K562 (cell line): Measurements from ENCODE around the gene SVIP. TPM values are rescaled to one million over a fixed set of nuclear protein-coding genes. Genes with fewer than 3 reads are reported as not detected.

Experiments
- ATF6 ChIP-seq: sonication (generic); formaldehyde crosslinking; IDR thresholded peaks from 2 replicates; pipeline ENCODE4 v1.4.0; 2020; ENCODE audit warnings: mild to moderate bottlenecking, missing genetic modification reagents
- BRD4 ChIP-seq: fragments of 200-600 bp; sonication (generic); IDR thresholded peaks from 2 replicates; pipeline ENCODE4 v1.6.1; 2017; ENCODE audit warnings: inconsistent platforms
- CBFA2T2 ChIP-seq: fragments of 450-650 bp; conservative IDR thresholded peaks from 2 replicates; pipeline ENCODE4 v1.6.1; 2017; ENCODE audit warnings: mild to moderate bottlenecking
- CBX3 ChIP-seq, 2 experiments: IDR thresholded peaks; 1 replicate in 1 of 2; 2 replicates in 1 of 2; pipeline ENCODE4 v1.6.1; 2012; ENCODE audit warnings: inconsistent platforms in 2 of 2, low read length in 2 of 2, borderline replicate concordance in 1 of 2, control low read depth in 1 of 2
- CEBPZ ChIP-seq: fragments of 150-350 bp; IDR thresholded peaks from 2 replicates; pipeline ENCODE4 v1.6.1; 2014; ENCODE audit warnings: low read depth, mild to moderate bottlenecking, low read length, borderline replicate concordance
- DIDO1 ChIP-seq: fragments of 450-650 bp; IDR thresholded peaks from 2 replicates; pipeline ENCODE4 v1.6.1; 2016; ENCODE audit warnings: low read depth, missing biosample characterization, missing genetic modification characterization
- ETS2 ChIP-seq: IDR thresholded peaks from 2 replicates; pipeline ENCODE4 v1.6.1; 2016; ENCODE audit warnings: borderline replicate concordance, missing genetic modification characterization, mild to moderate bottlenecking, moderate library complexity, missing compliant biosample characterization; ENCODE audit not compliant: poor library complexity, severe bottlenecking
- GTF2F1 ChIP-seq: IDR thresholded peaks from 2 replicates; pipeline ENCODE4 v1.6.1; 2011; ENCODE audit warnings: low read depth, low read length, improper control_type of control experiment
- JUND ChIP-seq, 2 experiments: IDR thresholded peaks; 2 replicates in 1 of 2; 3 replicates in 1 of 2; pipeline ENCODE4 v1.6.1; 2011; ENCODE audit warnings: borderline replicate concordance in 2 of 2, low read depth in 2 of 2, low read length in 2 of 2, improper control_type of control experiment in 1 of 2, missing biosample characterization in 1 of 2, missing genetic modification characterization in 1 of 2, missing genetic modification reagents in 1 of 2
- NFYB ChIP-seq: IDR thresholded peaks from 2 replicates; pipeline ENCODE4 v1.6.1; 2011; ENCODE audit warnings: mild to moderate bottlenecking, moderate library complexity; ENCODE audit not compliant: insufficient read length; ENCODE audit errors: extremely low read depth
- SREBF2 ChIP-seq: sonication (generic); formaldehyde crosslinking; IDR thresholded peaks from 2 replicates; pipeline ENCODE4 v1.4.0; 2020; ENCODE audit warnings: mild to moderate bottlenecking, missing genetic modification reagents
- SUPT5H ChIP-seq: fragments of 450-650 bp; IDR thresholded peaks from 2 replicates; pipeline ENCODE4 v1.6.1; 2016
- ZEB2 ChIP-seq: fragments of 450-650 bp; IDR thresholded peaks from 2 replicates; pipeline ENCODE4 v1.6.1; 2016
- ZNF589 ChIP-seq: fragments of 200-800 bp; sonication (Bioruptor generic); IDR thresholded peaks from 2 replicates; pipeline ENCODE4 v1.6.1; 2016; ENCODE audit warnings: low read depth, missing genetic modification characterization, missing compliant biosample characterization
- ZNF75A ChIP-seq: fragments of 450-650 bp; formaldehyde crosslinking; IDR thresholded peaks from 2 replicates; pipeline ENCODE4 v1.4.0; 2020; ENCODE audit warnings: mild to moderate bottlenecking
- polyA plus RNA-seq, 8 experiments: library from polyadenylated mRNA; depleted of rRNA in 4 of 8; stranded (reverse) in 5 of 8; unstranded in 3 of 8; fragments of >200 nt; fragmentation: Nextera tagmentation in 2 of 8; fragmentation: Illumina TruSeq in 1 of 8; extraction: Ambion mirVana in 2 of 8; extraction: Trizol in 1 of 8; gene quantifications; 2 replicates each; pipeline versions ENCODE4 v1.2.1 to v1.2.3, GENCODE V29; 2011 to 2014; ENCODE audit warnings: inconsistent platforms in 1 of 8, missing spikeins in 1 of 8
- total RNA-seq, 7 experiments: library from RNA; depleted of rRNA in 6 of 7; stranded (reverse); fragments of >200 nt in 6 of 7; fragmentation: Illumina TruSeq in 2 of 7; extraction: Trizol in 2 of 7; gene quantifications; 2 replicates each; pipeline versions ENCODE4 v1.2.1 to v1.2.3, GENCODE V29; 2011 to 2021; ENCODE audit warnings: low replicate concordance in 1 of 7
- TF ChIP-seq, protein P1 (sequence below), 2 experiments: IDR thresholded peaks; 2 replicates each; pipeline ENCODE4 v1.6.1; 2011; ENCODE audit warnings: borderline replicate concordance in 1 of 2, control low read depth in 1 of 2, low read depth in 1 of 2, low read length in 1 of 2, mild to moderate bottlenecking in 1 of 2, mixed read lengths in 1 of 2, moderate library complexity in 1 of 2; ENCODE audit not compliant: insufficient read depth in 1 of 2, insufficient read length in 1 of 2, poor library complexity in 1 of 2, severe bottlenecking in 1 of 2; ENCODE audit errors: extremely low read depth in 1 of 2
- TF ChIP-seq, protein P2 (sequence below): fragments of 450-650 bp; formaldehyde crosslinking; IDR thresholded peaks from 2 replicates; pipeline ENCODE4 v1.4.0; 2020; ENCODE audit warnings: mild to moderate bottlenecking, mixed read lengths

SVIP gene
- total and polyA plus RNA-seq, 9 of the 15 experiments (the other 6 are each of a cell fraction or from before 2014, with no cell fraction given), result 17.9 to 62.5 (median 47.5) TPM

DNA sequence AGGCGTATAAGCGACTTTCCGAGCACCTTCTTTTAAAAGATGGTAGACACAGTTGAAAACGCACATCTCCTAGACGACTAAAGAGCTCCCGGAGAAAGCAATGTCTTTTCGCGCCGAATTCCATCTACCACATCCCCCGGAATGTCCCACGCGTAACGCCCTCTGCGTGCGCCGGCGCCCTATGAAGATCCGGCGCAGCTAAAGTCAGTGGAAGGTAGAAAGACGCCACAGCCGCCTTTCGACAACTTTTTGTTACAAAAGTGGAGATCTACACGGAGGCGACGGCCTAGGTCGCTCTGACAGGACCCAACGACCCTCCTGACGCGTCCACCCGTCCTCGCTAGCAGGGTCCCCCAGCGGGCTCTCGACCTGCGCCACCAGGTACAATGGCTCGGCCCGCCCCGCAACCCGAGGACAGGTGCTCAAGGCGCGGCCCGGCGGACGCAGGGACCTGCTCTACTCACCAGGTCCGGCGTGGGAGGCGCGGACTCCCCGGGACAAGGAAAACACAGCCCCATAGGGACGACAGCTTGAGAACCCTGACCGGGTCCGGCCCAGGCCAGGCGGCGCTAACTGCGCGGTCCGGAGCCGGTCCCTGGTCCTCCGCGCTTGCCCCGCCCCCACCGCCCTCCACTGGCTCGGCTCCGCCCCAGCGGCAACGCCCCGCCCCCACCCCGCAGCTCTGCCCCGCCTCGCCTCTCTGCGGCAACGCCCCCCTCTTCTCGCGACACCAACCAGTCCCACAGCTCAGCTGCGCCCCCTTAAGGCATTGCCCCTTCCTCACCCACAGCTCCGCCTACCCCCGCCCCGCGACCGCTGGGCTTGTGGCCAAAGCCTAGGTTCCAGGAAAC lies at the start of gene SVIP (continued):
- TF ChIP-seq JUND (IDR thresholded peaks at IDR 0.05; ENCODE audit: borderline replicate concordance, low read depth, low read length) (peak; percentile 29; the same call in 1 of the 2 replicates), JUND (tag; IDR thresholded peaks at IDR 0.05; ENCODE audit: borderline replicate concordance, low read depth, low read length) (no peak; the same call in 2 of the 3 replicates), CBX3 (IDR thresholded peaks at IDR 0.05; ENCODE audit: borderline replicate concordance in 1 of 2, low read length in 2 of 2) (peak in 1 of 2 experiments; percentile 4; a peak in 2 of 3 replicates), CEBPZ (no peak), ETS2 (tag) (no peak), SUPT5H (peak; percentile 85), ZNF589 (CRISPR knock-in tag) (no peak), ZEB2 (0 out of 2 replicates have a peak, but pooled peaks have one; percentile 39), ZNF75A (CRISPR knock-in tag) (peak; percentile 61; the same call in 1 of the 2 replicates), ATF6 (CRISPR knock-in tag) (peak; percentile 86), NFYB (no peak), CBFA2T2 (no peak), DIDO1 (no peak), BRD4 (no peak), GTF2F1 (no peak), SREBF2 (no peak)
- TF ChIP-seq, protein P1, sequence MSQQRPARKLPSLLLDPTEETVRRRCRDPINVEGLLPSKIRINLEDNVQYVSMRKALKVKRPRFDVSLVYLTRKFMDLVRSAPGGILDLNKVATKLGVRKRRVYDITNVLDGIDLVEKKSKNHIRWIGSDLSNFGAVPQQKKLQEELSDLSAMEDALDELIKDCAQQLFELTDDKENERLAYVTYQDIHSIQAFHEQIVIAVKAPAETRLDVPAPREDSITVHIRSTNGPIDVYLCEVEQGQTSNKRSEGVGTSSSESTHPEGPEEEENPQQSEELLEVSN (IDR thresholded peaks at IDR 0.05; ENCODE audit: borderline replicate concordance in 1 of 2, extremely low read depth in 1 of 2, insufficient read depth in 1 of 2, insufficient read length in 1 of 2, low read depth in 1 of 2, low read length in 1 of 2, poor library complexity in 1 of 2, severe bottlenecking in 1 of 2), result peak; percentile 46 to 64
- TF ChIP-seq, protein P2, sequence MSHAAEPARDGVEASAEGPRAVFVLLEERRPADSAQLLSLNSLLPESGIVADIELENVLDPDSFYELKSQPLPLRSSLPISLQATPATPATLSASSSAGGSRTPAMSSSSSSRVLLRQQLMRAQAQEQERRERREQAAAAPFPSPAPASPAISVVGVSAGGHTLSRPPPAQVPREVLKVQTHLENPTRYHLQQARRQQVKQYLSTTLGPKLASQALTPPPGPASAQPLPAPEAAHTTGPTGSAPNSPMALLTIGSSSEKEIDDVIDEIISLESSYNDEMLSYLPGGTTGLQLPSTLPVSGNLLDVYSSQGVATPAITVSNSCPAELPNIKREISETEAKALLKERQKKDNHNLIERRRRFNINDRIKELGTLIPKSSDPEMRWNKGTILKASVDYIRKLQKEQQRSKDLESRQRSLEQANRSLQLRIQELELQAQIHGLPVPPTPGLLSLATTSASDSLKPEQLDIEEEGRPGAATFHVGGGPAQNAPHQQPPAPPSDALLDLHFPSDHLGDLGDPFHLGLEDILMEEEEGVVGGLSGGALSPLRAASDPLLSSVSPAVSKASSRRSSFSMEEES, result no peak
